NCI-H146 (cell line): ENCODE results near the gene NRXN3.

Source experiments
- DNase-seq: peaks from one replicate; lab custom pipeline; 2025; lab: John Stamatoyannopoulos, UW

NRXN3 gene

DNA sequence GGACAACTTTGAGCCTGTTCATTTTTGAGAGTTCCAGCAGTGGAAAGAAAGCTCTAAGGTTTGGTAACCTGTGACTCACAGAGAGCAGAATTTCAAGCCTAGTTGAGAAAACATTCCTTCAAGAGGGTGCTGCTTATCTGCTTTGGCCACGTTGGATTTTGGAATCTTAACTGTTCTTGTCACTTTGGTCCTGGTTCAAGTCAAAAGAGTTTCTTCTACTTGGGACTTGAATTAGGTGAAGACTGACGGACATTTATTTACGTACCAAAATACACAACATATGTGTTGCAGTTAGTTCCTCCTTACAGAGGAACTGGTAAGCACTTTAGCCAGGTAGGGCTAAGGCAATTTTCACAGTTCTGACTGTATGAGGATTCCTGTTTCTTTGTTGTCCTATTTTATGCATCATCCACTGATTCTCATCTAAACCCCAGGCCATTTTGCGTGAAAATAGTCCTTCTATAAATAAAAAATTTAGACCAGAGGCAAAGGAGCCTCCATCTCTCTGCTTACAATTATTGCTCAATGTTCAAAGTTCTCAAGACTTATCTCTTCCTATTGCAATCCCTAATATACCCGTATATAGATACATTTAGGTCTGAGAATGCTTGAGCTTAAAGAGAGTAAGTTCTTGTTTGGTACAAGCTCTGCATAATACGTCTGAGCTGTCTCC, 1460.3 kb downstream of the NRXN3 start:
- DNase-seq: no peak

DNA sequence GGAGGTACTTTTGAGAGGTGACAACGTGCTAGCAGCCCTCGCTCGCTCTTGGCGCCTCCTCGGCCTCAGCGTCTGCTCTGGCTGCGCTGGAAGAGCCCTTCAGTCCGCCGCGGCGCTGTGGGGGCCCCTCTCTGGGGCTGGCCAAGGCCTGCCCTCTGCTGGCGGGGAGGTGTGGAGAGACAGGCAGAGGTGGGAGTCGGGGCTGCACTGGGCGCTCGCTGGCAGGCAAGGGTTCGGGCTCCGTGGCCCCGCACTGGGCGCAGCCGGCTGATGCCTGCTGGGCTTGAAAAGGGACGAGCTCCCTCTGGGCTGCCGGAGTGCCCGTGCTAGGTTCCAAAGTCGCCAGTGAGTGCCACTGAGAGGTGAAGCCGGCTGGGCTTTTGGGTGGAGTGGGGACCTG, 1461.1 kb downstream of the NRXN3 start:
- DNase-seq: no peak

DNA sequence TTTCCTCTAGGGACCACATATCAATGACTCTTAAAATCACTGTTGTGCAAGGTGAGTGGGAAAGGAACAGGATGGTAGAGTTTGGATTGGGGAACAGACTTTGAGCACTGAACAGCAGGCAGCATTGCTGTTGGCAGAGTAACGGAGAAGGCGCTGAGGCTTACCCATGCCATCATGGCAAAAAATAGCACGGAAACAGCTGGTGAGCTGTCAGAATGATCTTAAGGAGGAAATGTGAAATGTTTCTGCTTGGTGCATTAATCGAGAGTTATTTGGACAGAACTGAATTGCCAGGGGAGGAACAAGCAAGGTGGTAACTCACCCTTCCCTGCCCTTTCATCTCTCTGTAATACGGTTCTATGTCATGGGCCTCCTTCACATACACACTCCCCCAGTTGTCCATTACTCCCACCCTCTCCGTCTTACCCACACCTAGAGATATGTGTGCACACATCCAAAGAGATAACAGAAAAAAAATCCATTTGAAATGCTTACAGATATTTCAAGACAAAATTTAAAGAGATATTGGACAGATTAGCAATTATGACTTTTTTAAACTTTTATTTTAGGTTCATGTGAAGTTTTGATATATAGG, 1468.6 kb downstream of the NRXN3 start:
- DNase-seq: no peak

DNA sequence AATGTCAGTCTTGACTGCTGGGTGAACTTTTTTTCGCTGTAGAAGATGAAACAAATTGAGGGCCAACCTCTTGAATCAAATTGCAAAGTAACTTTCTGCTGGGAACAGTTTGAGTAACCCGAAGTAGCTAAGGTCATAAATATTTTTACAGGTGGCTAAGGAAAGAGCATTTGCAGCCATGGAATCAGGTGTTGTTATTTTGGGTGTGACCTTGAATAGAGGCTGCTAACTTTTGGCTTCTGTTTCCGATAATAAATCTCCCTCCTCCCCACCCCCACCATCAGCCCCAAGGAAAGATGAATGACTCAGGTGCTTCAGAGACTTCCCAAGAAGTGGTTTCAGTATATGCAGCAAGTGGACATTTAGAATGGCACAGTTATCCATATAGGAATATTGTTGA, 1469.4 kb downstream of the NRXN3 start:
- no peak for DNase-seq

DNA sequence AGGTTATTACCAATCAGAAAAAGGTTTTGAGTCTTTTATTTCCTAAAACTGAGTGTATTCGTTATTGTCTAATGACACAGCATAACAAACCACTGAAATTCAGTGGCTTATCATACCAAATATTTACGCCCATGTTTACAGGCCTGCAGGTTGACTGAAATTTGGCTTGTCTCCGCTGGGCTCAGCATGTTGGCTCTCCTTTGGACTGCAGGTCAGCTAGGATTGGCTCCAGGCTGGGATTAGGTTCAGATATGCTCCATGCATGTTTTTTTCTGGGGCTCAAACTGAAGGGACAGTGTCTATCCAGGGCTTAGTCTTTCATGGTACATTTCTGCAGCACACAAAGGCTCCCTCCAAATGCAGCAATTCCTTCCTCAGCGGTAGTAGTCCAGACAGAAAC, 1471.2 kb downstream of the NRXN3 start:
- no peak for DNase-seq

DNA sequence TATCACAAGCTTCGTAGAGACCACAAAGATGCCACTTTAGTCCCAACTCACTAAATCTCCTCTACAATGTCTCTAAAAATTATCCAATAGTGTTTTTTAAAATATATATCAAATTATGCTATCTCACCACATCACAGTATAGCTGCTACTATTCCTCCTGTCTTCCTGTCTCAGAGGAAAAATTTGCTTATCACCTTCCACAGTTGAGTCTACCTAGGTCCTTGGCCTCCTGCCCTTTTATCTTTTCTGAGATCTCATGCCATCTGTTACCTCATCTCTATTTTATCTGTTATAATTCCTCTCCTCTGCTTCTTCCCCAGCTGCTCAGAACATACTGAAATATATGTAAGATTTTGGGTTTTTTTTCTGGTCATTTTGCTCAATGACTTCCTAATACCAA, 1473.0 kb downstream of the NRXN3 start:
- no peak for DNase-seq

DNA sequence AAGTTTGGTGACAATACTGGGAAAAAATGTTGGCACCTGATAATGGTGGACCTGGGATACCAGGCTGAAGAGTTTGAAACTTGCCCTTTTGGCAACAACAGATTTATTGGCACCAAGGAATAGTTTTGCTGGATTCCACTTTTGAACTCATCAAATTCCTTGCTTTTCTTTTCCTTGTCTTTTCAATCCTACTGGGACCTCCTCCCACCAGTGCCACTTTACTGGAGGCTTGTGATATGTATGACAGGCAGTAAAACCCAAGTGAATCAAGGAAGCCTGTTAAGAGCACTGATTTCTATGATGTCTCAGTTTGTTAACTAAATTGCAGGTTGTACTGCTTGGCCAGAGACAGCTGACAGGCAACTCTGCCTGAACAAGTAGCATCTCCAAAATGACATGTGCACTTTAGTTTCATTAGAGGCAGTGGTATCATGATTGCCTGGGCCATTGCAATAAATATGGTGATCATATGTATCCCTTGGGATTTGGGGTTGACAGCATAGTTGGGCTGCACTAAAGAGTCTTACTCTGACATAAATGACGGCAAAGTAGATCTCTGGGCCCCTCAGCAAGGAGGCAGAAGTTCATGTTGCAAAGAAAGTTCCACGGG, 1475.7 kb downstream of the NRXN3 start:
- no peak for DNase-seq

DNA sequence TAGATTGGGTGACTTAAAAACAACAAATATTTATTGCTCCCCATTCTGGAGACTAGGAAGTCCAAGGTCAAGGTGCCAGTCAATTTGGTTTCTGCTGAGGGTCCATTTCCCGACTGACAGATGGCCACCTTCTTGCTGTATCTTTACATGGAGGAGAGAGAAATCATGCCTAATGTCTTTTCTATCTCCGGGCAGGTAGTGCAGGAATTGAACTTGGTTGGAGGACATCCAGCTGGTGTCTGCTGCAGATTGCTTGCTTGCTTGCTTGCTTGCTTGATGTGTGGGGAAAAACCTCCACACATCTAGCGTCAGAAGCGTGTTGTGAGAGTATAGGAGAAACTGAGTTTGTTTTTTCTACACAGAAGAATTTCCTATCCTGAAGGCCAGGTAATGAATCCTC, 1479.7 kb downstream of the NRXN3 start:
- DNase-seq: no peak

DNA sequence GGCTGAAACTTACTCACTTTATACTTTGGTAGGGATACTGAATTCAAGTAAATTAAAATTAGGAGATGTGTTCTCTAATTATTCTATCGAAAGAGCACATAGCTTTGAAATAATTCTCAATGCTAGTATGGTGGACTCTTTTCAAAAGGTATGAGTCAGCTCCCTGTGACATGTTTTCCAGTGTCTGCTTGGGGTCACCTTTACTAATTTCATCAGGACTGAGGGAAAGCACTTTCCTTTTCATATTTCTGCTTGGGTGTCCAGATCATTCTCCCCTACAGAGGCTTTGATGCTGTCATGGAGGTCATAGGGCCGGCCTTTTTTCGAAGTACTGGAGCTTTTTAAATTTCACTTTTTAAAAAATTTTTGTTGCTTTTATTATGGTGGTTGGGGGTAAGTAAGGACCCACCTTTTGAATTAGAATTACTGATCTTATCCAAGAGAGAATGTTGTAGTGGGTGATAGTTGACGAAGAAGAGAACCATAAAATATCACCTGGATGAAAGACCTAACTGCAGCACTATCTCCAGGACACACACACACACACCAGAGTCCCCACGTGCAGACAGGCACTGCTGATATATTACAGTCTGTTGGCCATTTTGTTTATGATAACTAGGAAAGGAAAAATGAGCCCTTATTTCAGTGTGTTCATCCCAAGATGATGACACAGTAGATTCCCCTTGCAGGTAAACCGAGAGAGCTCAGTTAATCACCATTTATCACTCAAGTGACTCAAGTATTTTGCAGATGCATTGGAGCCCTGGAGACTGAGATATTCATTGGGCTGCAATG, 1482.5 kb downstream of the NRXN3 start:
- DNase-seq: no peak

DNA sequence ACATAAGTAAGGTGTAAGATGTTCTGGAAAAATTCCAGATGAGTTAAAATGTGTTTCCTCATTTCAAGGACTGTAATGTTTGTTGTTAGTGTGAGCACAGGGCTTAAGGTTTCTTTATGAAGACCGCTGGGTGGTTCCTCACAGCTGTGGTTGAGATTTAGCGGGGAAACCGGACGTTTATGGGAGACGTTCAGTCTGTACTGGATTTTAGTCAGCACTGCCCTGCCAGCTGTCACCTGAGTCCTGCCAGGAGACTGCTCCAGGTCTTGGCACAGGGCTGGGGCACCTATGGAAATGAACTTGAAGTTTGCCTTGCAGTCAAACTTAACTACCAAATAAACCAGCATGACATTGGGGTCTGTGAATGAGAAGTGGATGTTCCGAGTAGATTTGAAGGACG, 1485.9 kb downstream of the NRXN3 start:
- DNase-seq: no peak

DNA sequence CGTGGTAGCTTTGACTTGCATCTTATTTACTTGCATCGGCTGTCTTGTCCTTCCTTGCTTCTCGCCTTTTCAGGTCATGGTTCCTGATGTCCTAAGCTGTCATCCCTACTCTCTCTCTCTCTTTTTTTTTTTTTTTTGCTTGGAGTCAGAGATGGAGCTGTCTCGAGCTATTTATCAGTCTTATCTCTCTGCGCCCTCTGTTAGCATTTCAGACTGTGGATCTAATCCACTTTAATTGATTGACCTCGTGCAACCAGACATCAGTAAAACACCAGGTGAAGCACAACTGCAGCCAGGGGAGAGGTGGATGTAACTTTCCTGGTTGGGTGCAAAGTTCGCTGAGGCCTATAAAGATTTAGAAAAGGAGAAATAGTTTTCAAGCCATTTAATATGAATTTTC, 1486.3 kb downstream of the NRXN3 start:
- DNase-seq: no peak

DNA sequence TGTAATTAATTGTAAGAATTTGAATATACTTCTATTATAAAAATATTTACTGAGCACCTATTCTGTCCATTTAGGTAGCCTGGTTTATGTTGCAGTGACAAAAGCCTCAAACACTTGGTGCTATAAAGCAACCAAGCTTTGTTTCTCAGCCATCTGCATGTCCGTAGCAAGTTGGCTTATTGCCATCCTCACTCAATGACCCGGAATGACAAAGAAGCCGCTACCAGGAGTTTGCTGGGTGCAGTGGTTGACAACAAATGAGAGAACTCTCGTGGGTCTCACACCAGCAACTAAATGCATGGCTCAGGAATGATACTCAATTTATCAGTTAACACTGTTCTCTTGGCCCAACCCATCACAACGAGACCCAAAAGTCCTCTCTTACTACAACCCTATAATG, 1488.0 kb downstream of the NRXN3 start:
- DNase-seq: no peak

DNA sequence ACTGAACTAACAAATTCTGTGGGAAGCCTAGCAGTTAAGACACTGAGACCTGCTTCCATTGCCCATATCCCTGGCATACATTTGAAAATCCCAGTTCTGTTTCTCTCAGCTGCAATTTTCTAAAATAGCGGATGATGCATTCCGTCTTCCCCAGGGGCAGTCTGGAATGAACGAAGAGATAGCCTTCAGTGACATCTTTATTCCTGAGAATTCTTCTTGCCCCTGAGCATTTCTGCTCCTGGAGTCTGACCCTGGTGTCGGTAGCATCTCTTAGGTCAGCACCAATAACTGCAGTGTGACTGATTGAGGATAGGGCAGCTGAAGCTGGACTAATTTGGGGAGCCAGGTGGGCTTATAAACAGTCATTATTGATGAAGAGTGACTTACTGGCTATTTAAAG, 1488.6 kb downstream of the NRXN3 start:
- DNase-seq: no peak

DNA sequence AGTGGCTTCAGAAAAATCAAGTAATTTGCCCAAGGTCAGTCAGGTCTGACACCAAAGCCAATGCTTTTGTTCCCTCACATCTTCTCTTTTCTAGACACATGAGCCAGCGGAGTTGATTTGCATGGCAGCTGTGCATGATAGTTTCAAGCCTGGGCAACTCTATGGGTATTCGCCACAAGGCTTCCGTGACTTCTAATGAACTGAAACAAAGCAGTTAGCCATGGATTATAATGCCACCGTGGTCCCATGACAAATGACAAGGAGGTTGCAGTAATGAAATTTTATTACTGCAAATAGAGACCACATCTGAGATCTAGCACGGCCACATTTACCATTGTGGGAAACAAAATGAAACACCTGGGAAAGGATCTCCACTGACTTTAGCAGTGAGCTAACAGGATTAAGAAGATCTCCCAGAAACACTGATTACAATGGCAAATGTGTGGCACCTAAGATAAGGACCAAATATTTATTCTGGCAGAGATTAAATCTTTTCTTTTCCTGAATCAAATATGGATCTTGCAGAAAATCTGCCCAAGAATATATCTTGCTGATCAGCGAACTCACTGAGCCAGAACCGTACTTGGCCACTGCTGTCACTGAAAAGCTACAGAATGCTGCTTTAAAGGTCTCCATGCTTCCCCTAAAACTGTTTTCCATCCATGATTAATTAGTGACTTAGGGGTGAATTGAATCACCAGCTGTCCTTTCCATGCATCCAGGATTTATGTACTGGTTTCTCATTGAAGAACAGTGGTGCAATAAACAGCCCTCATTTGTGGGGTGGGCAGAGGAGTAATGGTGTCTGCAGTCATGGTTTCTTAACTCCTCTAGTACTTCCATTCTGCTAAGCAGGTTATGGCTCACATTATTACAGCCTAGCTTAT, 1490.1 kb downstream of the NRXN3 start:
- DNase-seq: no peak

DNA sequence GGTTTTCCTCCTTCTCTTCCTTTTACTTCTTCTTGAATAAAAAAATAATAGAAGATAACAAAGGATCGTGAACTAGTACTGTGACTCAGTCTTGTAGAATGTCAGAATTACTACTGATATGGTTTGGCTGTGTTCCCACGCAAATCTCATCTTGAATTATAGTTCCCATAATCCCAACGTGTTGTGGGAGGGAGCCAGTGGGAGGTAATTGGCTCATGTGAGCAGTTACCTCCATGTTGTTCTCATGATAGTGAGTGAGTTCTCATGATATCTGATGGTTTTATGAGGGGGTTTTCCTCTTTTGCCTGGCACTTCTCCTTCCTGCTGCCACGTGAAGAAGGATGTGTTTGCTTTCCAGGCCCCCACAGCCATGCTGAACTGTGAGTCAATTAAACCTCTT, 1491.6 kb downstream of the NRXN3 start:
- no peak for DNase-seq

DNA sequence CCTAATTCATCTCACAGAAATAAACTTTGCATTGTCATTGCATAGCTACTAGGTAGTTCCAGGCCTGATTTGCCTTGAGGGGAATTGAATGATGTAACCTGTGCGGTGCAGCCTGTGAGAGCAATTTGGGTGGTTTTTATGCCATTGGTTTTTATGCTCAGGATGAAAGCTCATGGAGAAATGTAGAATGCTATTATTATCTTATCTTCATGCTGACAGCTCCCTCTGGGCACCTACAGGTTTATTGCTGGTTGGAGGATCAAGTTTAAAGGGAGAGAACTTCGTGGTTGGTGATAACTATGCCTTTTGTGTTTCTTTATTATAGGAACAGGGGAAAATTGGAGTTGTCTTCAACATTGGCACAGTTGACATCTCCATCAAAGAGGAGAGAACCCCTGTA, 1493.3 kb downstream of the NRXN3 start:
- DNase-seq: no peak

DNA sequence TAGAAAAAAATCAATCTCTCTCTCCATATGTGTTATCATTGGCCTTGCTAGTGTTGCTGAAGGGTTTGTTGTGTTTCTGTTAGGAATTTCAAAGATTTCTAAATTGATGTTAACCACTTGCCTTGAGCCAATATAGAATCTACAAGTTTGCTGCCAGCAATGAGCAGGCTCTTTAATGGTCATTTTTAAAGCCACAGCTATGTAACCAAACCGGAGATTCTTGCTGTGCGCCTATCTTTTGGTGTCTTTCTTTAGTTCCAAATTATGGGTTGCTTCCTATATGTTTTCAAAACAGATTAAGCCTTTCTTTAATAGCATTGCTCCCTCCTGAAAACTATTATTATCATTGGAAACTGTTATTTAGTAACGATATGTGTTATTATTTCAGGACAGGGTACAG, 1495.4 kb downstream of the NRXN3 start:
- DNase-seq: no peak

DNA sequence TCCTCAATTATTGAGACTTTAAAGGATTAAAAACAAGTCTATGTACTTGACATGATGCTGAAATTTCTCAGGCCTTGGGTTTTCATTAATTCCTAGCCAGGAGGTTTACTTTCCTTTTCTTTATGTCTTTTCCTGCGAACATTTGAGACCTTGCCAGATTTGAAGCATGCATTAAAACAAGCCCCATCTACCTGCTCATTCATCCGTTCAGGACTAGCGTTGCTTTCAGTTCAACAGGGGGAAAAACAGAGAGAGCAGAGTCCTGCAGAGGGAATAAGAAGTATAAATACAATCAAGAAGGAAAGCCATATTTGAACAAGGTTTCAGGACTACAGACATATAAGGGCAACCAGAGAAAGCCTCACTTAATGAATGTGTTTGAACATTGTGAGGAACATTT, 1498.8 kb downstream of the NRXN3 start:
- no peak for DNase-seq

DNA sequence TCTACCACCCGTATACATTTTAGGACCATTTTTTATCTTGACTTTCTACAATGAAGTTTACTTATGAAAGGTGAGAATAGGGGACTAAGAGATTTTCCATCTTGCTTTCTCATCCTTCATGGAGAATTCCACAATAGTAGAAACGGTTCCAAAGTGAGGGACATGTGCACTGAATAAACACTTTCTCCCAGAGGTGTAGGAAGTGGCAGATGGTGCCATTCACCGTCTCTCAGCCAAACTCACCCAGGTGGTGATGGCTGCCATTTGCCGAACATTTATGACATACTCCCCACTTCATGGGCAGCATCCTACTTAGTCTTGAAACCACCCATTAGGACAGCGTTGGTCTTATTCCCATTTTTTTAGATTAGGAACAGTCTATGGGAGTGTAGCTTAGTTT, 1500.6 kb downstream of the NRXN3 start:
- DNase-seq: no peak

DNA sequence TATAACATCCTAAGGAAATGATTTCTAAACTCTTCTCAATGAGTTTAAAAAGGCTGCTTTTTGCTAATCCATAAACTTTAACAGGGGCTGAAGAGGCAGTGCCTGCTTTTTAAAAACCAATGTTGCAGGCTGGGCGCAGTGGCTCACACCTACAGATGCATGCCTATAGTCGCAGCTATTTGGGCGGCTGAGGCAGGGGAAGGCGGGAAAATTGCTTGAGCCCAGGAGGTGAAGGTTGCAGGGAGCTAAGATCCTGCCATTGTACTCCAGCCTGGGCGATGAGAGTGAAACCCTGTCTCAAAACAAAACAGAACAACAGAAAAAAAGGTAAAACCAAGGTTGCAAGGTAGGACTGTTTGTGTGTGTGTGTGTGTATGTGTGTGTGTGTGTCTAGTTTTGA, 1509.9 kb downstream of the NRXN3 start:
- DNase-seq: no peak

DNA sequence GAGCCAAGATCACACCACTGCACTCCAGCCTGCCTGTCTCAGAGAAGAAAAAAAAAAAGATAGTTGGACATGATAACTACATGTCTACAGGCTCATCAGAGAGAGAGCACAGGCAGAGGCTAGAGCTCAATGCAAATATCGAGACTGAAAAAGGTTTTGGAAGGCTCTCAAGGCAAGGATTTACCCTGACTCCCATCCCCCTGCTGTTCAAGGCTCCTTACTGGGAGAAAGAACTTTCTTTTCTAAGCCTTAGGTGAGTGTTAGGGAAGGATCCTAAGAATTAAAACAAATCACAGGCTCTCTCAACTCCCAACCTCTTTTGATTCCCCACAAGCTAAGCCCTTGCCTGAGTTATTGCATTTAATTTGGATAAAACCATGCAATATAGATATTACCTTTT, 1516.0 kb downstream of the NRXN3 start:
- no peak for DNase-seq

DNA sequence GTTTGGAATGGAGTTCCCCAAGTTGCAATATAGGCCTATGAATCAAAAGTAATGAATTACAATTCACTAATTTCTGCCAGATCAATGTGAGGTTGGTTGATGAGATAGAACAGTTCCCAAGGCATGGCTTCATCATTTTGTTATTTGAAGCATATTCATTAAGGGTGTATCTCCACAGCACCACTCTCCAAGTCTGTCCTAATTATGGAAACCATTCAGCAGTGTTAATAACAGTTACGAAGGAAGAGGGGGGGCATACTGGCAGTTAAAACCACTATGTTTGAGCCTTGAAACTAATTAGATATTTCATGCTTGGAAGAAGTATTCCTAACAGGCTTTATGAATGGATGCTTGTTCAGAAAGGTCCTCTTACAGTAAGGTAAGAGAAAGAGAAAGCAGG, 1520.8 kb downstream of the NRXN3 start:
- no peak for DNase-seq
